Epidermal melanocyte (primary cell): ENCODE data around the gene ZNF335.
"Not testable (repeated sequence)": the region's sequence is repeated elsewhere in the genome, so short reads cannot be mapped to it uniquely, and the experiment has no call there.

ENCODE experiments used
- DNase-seq: peaks from one replicate; pipeline ENCODE4 v3.0.0; 2011; ENCODE audit warnings: low spot score; ENCODE audit not compliant: insufficient read length

Gene ZNF335

GRCh38 chr20:45912344-45912682 lies 59.7 kb downstream of the ZNF335 start:
- DNase-seq: no peak

GRCh38 chr20:45911486-45912343 lies 60.3 kb downstream of the ZNF335 start, which contains the start of gene PLTP:
Gene PLTP, minus strand, starts transcription at chr20:45912155. Its CDS starts 703 bp downstream, at chr20:45911452.
- no peak for DNase-seq

- DNase-seq: peak; percentile 91
Measured at GRCh38 chr20:45910670-45911485, 61.1 kb downstream of the ZNF335 start.

- no peak for DNase-seq
Measured at GRCh38 chr20:45909817-45910669, 62.0 kb downstream of the ZNF335 start.

- DNase-seq: no peak
Measured at GRCh38 chr20:45909336-45909808, 62.6 kb downstream of the ZNF335 start.

- no peak for DNase-seq
Measured at GRCh38 chr20:45908084-45908483, 63.9 kb downstream of the ZNF335 start.

- no peak for DNase-seq
Measured at GRCh38 chr20:45907219-45907948, 64.6 kb downstream of the ZNF335 start.

GRCh38 chr20:45905505-45906079 lies 66.4 kb downstream of the ZNF335 start:
- DNase-seq: no peak

GRCh38 chr20:45904583-45905504 lies 67.2 kb downstream of the ZNF335 start:
- no peak for DNase-seq

GRCh38 chr20:45902199-45902701 lies 69.8 kb downstream of the ZNF335 start:
- no peak for DNase-seq

- DNase-seq: not testable (repeated sequence)
Measured at GRCh38 chr20:45901332-45901731, 70.7 kb downstream of the ZNF335 start.

- DNase-seq: no peak
Measured at GRCh38 chr20:45899046-45899835, 72.8 kb downstream of the ZNF335 start.
